Sigmoid colon (tissue), 4 donors: ENCODE results near the gene TBC1D9B.

Source experiments
- EP300 ChIP-seq, 4 donors: sonication (generic); formaldehyde crosslinking; IDR thresholded peaks; one replicate each; pipeline ENCODE4 v1.6.1; 2017; ENCODE audit warnings: antibody characterized with exemption in 4 of 4
- POLR2A ChIP-seq, 2 donors: fragments of 450-650 bp; IDR thresholded peaks; one replicate each; pipeline ENCODE4 v1.6.1; 2016; ENCODE audit warnings: antibody characterized with exemption in 2 of 2, mild to moderate bottlenecking in 2 of 2, moderate library complexity in 2 of 2
- POLR2AphosphoS5 ChIP-seq, 4 donors: sonication (generic); formaldehyde crosslinking; IDR thresholded peaks; one replicate each; pipeline ENCODE4 v1.6.1; 2017; ENCODE audit warnings: antibody characterized with exemption in 4 of 4
- TF ChIP-seq, protein P1 (sequence below), 4 experiments: fragments of 450-650 bp in 3 of 4; fragments of 200-600 bp in 1 of 4; IDR thresholded peaks; one replicate each; pipeline ENCODE4 v1.5.1; 2016 to 2019; ENCODE audit warnings: antibody characterized with exemption in 4 of 4, mild to moderate bottlenecking in 3 of 4, moderate library complexity in 2 of 4

DNA sequence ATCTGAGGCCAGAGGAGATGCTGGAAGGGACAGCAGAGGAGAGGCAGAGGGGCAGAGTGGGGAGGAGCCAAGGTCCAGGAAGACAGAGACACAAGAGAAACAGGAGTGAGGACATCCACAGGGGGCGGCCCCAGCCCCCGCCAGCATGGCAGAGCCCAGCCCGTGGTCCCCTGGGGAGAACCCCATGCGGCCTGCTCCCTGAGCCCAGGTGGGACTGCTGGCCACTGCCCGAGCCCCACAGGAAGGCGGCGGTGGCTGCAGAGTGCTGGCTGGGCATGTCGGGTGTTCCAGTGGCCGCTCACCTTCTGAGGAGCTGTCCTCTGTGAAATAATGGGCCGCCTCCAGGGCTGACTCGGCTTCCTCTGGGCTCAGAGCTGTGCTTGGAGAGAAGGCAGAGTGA lies 40.2 kb downstream of the TBC1D9B start:
- TF ChIP-seq, protein P1, sequence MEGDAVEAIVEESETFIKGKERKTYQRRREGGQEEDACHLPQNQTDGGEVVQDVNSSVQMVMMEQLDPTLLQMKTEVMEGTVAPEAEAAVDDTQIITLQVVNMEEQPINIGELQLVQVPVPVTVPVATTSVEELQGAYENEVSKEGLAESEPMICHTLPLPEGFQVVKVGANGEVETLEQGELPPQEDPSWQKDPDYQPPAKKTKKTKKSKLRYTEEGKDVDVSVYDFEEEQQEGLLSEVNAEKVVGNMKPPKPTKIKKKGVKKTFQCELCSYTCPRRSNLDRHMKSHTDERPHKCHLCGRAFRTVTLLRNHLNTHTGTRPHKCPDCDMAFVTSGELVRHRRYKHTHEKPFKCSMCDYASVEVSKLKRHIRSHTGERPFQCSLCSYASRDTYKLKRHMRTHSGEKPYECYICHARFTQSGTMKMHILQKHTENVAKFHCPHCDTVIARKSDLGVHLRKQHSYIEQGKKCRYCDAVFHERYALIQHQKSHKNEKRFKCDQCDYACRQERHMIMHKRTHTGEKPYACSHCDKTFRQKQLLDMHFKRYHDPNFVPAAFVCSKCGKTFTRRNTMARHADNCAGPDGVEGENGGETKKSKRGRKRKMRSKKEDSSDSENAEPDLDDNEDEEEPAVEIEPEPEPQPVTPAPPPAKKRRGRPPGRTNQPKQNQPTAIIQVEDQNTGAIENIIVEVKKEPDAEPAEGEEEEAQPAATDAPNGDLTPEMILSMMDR (IDR thresholded peaks at IDR 0.05): no peak
- no peak for TF ChIP-seq POLR2A (IDR thresholded peaks at IDR 0.05)
- no peak for TF ChIP-seq POLR2AphosphoS5 (IDR thresholded peaks at IDR 0.05)
- TF ChIP-seq EP300 (IDR thresholded peaks at IDR 0.05): no peak
